Activated CD4-positive, alpha-beta T cell treated with anti-CD3 and anti-CD28 coated beads, Interleukin-2, amount 10 ng/mL, durations not matched to agents 24 days and 14 days (primary cell): ENCODE results near the gene LOXL1. TPM values are rescaled to one million over a fixed set of nuclear protein-coding genes. Genes with fewer than 3 reads are reported as not detected.
"Not testable (repeated sequence)": the region's sequence is repeated elsewhere in the genome, so short reads cannot be mapped to it uniquely, and the experiment has no call there.

Experiments
- DNase-seq: peaks from one replicate; pipeline ENCODE4 v3.0.0; 2022
- H3K27ac Mint-ChIP-seq: one replicate; pipeline ENCODE4 v1.8.0; 2022; ENCODE audit warnings: mild to moderate bottlenecking, mixed read lengths
- H3K27me3 Mint-ChIP-seq: one replicate; pipeline ENCODE4 v1.8.0; 2022; ENCODE audit warnings: mixed read lengths
- H3K36me3 Mint-ChIP-seq: one replicate; pipeline ENCODE4 v1.8.0; 2022; ENCODE audit warnings: low read depth, mild to moderate bottlenecking, mixed read lengths
- H3K4me1 Mint-ChIP-seq: one replicate; pipeline ENCODE4 v1.8.0; 2021; ENCODE audit warnings: mixed read lengths
- H3K4me3 Mint-ChIP-seq: one replicate; pipeline ENCODE4 v1.8.0; 2022; ENCODE audit warnings: mild to moderate bottlenecking, moderate library complexity, mixed read lengths
- H3K9me3 Mint-ChIP-seq: one replicate; pipeline ENCODE4 v1.8.0; 2021; ENCODE audit warnings: mixed read lengths
- intact Hi-C: fragments of 100-400 bp; cut with micrococcal nuclease; formaldehyde crosslinking; loops from one replicate; pipeline ENCODE4 v1.15.1; 2023
- total RNA-seq: library from RNA; stranded (reverse); gene quantifications from 2 replicates; pipeline ENCODE4 v1.2.3, GENCODE V29; 2022

Gene LOXL1
- total RNA-seq, 1 donor from 2014 or later, result 0.49 TPM

DNA sequence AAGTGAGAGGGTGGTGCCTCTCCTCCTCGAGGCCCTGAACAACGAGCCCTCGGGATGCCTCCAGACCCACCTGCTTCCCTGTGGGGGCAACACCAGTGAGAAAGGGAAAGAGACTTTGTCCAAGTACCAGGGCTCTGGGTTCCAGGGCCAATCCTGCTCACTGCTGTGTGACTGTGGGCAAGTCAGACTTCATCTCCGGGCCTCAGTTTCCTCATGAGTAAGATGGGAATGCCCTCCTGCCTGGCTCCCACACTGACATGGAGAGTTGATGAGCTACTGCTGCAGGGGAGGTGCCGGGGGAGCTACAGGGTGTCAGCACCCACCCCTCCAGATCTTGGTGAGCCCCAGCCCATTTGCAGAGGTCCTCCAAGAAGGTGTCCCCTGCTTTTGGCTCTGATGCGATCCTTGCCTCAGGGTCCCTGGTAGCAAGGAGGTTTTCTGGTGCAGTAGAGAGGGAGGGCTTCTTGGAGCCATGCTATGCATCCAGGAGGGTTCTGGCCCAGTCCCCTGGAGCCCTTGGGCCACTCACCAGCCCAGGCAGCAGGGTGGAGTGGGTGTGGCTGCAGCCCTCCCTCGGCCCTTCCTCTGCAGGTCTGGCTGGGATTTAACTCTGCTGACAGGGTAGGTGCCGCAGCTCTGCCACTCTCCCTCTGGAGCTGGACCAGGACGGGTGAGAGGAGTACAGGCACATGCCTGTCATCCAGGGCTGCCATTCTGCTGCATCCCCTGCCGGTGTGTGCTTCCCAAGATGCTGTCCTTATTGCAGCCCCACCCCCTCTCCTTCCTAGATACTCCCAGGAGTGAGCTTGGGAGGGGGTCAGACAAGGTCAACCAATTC is 26.9 kb downstream of the LOXL1 start:
- Mint-ChIP-seq H3K27me3 (no peaks in the 10 kb centered on the region), H3K4me3 (no peak overlapping the region), H3K36me3 (no peaks in the 10 kb centered on the region), H3K9me3 (no peaks in the 10 kb centered on the region), H3K4me1 (peaks cover 16% of the 10 kb centered on the region), H3K27ac (no peak overlapping the region)
- no peak for DNase-seq
- intact Hi-C loops, result no loop called here

DNA sequence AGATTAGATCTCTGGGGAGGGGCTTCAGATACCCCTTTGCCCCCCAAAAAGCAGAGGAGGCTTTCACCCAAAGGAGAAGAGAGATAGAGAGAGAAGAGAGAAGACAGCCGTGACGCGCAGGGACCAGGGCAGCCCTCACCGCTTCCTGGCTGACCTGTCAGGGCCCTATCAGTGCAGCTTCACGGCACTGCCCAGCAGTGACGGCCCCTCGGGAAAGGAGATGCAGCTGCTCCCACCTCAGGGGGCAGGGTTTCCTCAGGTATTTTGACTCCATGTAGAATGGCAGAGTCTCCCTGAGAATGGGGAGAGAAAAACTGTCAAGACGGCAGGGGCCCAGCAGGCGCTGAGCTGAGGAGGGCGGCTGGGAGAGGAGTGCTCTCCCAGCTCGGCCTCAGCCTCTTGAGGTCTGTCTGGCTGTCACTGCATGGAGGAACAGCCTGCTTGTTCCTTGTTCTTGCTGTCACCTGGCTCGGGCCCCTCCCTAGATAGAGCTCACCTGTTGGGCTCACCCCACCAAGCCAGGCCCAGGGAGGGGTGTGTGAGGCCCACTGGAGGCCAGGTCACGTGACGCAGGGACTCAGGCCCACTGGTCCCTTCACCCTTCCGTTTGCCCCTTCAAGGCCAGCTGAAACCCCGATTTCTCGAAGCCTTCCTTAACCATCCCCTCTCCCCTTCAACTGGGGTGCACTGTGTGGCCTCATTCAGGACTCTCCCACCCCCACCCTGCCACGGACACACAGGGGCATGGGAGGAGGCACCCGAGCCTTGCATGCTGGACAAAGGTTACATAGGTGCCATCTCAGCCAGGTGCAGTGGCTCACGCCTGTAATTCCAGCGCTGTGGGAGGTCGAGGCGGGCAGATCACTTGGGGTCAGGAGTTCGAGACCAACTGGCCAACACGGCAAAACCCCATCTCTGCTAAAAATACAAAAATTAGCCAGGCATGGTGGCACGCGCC is 28.2 kb downstream of the LOXL1 start:
- intact Hi-C loops, result no loop called here
- Mint-ChIP-seq H3K4me3 (no peak overlapping the region), H3K27me3 (no peaks in the 10 kb centered on the region)

DNA sequence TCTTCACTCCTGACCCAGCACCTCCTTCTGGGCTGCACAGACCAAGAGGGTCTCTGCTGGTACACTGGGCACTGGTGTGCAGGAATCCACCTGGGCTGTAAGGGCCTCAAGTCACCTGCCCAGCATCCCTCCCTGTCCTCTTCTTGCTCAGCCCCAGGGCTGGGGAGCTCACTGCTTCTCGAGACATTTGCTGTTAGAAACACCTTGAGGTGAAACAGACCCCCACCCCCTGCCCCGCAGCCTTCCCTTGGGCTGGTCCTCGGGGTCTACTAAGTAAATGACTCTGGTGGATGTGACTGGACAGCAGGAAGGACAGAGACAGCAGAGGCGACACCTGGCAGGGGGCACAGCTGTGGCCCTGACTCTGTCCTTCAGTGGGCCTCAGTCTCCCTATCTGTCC is 29.1 kb downstream of the LOXL1 start:
- H3K9me3 Mint-ChIP-seq, result no peaks in the 10 kb centered on the region
- H3K36me3 Mint-ChIP-seq, result no peaks in the 10 kb centered on the region
- no peaks in the 10 kb centered on the region for H3K27me3 Mint-ChIP-seq
- peaks cover 29% of the 10 kb centered on the region for H3K4me1 Mint-ChIP-seq
- H3K27ac Mint-ChIP-seq, result no peak overlapping the region
- DNase-seq, result no peak
- H3K4me3 Mint-ChIP-seq, result no peak overlapping the region
- intact Hi-C loops, result no loop called here

More for the DNA sequence above, 28.2 kb downstream of the LOXL1 start:
- H3K36me3 Mint-ChIP-seq, result no peaks in the 10 kb centered on the region
- H3K9me3 Mint-ChIP-seq, result no peaks in the 10 kb centered on the region
- DNase-seq, result no peak
- peaks cover 25% of the 10 kb centered on the region for H3K4me1 Mint-ChIP-seq
- no peak overlapping the region for H3K27ac Mint-ChIP-seq

DNA sequence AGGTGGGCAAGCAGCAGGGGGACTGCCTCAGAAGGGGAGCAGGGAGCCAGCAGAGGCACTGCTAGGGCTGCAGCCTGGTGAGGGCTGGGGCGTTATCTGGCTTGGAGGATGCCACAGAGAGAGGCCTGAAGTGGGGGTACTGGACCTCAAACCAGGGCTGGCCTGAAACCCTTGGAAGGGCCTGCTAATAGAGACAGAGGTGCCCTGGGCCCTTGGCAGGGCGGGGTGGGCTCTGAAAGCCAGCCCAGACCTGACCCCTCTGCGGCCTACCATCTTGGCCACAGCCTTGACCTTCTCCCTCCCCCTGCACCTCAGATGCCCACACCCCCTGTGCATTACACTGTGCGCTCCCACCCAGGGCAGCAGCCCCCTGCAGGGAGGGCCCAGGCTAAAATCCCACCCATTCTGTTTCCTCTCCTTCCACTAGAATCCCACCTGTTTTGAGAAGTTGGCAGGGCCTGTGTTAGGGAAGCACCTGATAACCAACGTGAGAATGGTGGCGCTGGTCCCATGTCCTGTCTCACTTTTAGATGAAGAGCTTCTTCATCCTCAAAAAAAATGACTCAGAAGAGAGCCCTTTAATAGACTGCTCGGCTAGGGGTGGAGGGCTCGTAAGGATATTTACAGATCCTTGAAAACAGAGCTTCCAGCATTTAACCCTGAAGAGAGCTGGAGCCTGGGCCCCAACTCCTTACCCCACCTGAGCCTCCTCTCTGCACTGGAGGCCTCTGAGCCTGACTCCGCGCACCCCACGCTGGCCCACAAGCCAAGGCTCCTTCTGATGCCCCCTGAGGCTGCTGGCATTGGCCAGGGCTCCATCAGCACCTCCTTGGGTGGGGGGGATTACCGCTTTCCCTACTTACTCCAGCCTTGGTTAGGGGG is 29.8 kb downstream of the LOXL1 start:
- H3K27me3 Mint-ChIP-seq, result no peaks in the 10 kb centered on the region

DNA sequence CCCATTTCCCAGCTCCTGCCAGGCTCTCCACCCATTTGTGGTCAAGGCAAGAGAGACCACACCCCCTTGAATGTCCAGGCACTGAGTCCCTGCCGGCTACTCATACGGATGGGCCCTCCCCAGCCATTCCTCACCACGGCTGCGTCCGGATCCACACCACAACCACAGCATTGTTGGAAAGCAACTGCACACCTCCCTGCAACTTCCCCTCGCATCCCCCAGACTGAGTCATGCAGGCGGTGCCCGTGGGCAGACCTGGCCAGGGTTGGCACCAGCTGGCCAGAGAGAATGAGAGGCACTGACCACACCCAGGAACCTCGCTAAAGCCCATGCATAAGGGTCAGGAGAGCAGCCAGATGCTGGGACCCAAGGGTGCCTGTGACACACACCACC is 30.5 kb downstream of the LOXL1 start:
- Mint-ChIP-seq H3K27me3 (no peaks in the 10 kb centered on the region), H3K4me3 (no peak overlapping the region), H3K36me3 (no peaks in the 10 kb centered on the region), H3K4me1 (peaks cover 29% of the 10 kb centered on the region), H3K27ac (no peak overlapping the region), H3K9me3 (no peaks in the 10 kb centered on the region)
- DNase-seq, result no peak
- intact Hi-C loops, result no loop called here

More for the DNA sequence above, 29.8 kb downstream of the LOXL1 start:
- Mint-ChIP-seq H3K9me3 (no peaks in the 10 kb centered on the region), H3K36me3 (no peaks in the 10 kb centered on the region), H3K4me3 (no peak overlapping the region), H3K27ac (no peak overlapping the region), H3K4me1 (peaks cover 31% of the 10 kb centered on the region)
- intact Hi-C loops, result no loop called here
- no peak for DNase-seq

DNA sequence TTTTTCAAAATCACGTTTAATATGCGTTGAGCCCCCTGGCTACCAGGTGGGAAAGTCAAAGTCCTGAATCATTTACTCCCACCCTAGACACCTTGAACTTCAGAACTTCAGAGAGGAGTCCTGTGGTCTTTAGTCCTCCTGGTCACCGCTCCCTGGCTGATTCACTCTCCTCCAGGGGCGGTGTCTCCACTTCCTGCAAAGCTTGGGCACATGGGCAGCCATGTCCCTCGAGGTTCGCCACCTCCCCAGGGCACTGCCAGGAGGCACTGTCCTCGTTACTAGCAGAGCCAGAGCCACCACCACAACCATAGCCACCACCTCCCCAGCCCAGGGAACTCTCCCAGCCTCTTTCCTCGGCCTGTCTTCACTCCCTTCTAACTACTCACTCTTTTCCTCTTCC is 31.0 kb downstream of the LOXL1 start:
- H3K9me3 Mint-ChIP-seq, result no peaks in the 10 kb centered on the region
- H3K4me1 Mint-ChIP-seq, result peaks cover 29% of the 10 kb centered on the region
- no peaks in the 10 kb centered on the region for H3K27me3 Mint-ChIP-seq
- peak overlapping the region; percentile 24 for H3K27ac Mint-ChIP-seq
- no peaks in the 10 kb centered on the region for H3K36me3 Mint-ChIP-seq
- intact Hi-C loops, result no loop called here
- no peak for DNase-seq
- H3K4me3 Mint-ChIP-seq, result no peak overlapping the region

DNA sequence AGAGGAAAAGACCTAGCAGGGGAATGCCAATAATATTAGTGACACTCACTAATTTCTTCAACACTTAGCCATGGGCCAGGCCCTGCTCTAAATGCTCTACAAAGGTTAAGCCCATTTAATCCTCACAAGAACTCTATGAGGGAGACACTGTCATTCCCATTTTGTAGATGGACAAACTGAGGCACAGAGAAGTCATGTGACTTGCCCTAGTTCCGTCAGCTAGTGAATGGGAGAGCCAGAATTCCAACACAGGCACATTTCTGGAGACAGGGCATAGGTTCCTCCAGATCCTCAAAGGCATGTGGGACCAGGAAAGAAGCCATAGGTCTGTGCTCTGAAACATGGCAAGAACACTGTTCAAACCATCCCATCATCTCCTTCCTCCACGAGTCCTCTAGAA is 31.5 kb downstream of the LOXL1 start:
- no peak overlapping the region for H3K4me3 Mint-ChIP-seq
- H3K27ac Mint-ChIP-seq, result peak overlapping the region; percentile 9
- H3K4me1 Mint-ChIP-seq, result peaks cover 29% of the 10 kb centered on the region
- no peaks in the 10 kb centered on the region for H3K9me3 Mint-ChIP-seq
- no peaks in the 10 kb centered on the region for H3K36me3 Mint-ChIP-seq
- intact Hi-C loops, result no loop called here
- no peak for DNase-seq
- peaks cover 3% of the 10 kb centered on the region for H3K27me3 Mint-ChIP-seq

DNA sequence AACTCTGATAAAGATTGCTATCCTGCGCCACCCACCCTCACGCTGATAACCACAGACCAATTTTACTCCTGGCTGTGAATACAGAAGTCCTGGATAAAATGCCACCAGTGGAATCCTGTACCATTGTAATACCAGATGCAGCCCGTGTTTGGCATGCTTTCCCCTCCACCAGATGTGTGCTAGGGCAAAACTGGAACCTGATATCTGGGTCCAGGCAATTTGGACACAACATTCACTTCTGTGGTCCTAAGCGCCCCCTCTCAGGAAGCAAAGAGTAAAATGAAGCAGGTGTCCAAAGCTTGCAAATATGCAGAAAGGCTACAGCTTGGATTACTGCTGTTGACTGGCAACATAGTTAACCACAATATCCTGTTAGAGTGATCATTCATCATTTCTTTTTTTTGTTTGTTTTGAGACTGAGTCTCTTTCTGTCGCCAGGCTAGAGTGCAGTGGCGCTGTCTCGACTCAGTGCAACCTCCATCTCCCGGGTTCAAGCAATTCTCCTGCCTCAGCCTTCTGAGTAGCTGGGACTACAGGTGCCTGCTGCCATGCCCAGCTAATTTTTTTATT is 32.8 kb downstream of the LOXL1 start:
- DNase-seq, result peak; percentile 83
- intact Hi-C loops, result no loop called here
- H3K4me1 Mint-ChIP-seq, result peaks cover 29% of the 10 kb centered on the region
- H3K36me3 Mint-ChIP-seq, result no peaks in the 10 kb centered on the region
- H3K27me3 Mint-ChIP-seq, result peaks cover 6% of the 10 kb centered on the region
- peak overlapping the region; percentile 35 for H3K4me3 Mint-ChIP-seq
- H3K27ac Mint-ChIP-seq, result peak overlapping the region; percentile 64
- H3K9me3 Mint-ChIP-seq, result no peaks in the 10 kb centered on the region

DNA sequence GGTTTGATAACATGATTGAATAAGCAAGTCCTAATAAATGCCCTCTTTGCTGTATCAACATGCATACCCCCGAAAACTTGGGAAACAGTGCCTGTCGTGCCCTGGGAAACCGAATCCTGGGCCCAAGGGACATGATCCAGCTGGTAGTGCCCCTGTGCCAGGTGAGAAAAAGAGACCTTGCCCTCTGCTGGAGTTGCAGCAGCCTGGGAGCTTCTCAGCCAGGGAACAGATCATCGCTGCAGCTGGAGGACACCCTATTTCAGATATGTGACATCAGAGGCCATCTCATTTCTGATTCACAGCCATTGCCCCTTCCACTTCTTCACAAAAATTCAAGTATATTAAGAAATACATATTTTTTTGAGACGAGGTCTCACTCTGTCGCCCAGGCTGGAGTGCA is 33.5 kb downstream of the LOXL1 start:
- H3K4me3 Mint-ChIP-seq, result peak overlapping the region; percentile 35
- H3K4me1 Mint-ChIP-seq, result peaks cover 31% of the 10 kb centered on the region
- peak overlapping the region; percentile 64 for H3K27ac Mint-ChIP-seq
- no peaks in the 10 kb centered on the region for H3K36me3 Mint-ChIP-seq
- H3K9me3 Mint-ChIP-seq, result no peaks in the 10 kb centered on the region
- DNase-seq, result no peak
- intact Hi-C loops, result no loop called here
- peaks cover 6% of the 10 kb centered on the region for H3K27me3 Mint-ChIP-seq

DNA sequence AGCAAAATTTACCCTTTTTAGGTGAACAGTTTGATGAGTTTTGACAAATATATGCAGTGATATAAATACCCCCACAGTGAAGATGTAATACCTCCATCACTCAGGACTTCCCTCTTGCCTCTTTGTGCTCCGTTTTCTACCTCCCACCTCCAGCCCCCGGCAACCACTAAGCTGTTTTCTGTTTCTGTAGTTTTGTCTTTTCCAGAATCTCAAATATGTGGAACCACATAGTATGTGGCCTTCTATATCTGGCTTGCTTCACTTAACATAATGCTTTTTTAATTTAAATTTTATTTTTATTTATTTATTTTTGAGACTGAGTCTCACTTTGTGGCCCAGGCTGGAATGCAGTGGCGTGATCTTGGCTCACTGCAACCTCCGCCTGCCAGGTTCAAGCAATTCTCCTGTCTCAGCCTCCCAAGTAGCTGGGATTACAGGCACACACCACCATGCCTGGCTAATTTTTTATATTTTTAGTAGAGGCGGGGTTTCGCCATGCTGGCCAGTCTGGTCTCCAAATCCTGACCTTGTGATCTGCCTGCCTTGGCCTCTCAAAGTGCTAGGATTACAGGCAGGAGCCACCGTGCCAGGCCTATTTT is 34.3 kb downstream of the LOXL1 start:
- DNase-seq, H3K27me3 Mint-ChIP-seq, H3K4me3 Mint-ChIP-seq, intact Hi-C loops, H3K36me3 Mint-ChIP-seq, H3K27ac Mint-ChIP-seq, H3K9me3 Mint-ChIP-seq: not testable (repeated sequence)
- H3K4me1 Mint-ChIP-seq, result peaks cover 39% of the 10 kb centered on the region

DNA sequence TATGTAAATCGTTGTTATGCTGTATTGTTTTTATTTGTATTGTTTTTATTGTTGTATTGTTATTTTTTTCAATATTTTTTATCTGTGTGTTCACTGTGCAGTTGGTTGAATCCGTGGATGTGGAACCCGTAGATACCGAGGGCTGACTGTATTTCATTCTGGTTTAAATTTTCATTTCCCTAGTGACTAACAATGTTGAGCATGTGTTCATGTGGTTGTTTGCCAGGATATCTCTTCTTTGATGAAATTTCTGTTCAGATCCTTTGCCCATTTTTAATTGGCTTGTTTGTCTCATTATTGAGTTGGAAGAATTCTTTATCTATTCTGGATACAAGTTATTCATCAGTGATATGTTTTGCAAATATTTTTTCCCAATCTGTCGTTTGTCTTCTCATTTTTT is 36.2 kb downstream of the LOXL1 start:
- DNase-seq, result no peak
- H3K36me3 Mint-ChIP-seq, result no peaks in the 10 kb centered on the region
- H3K27ac Mint-ChIP-seq, result no peak overlapping the region
- peaks cover 6% of the 10 kb centered on the region for H3K27me3 Mint-ChIP-seq
- no peaks in the 10 kb centered on the region for H3K9me3 Mint-ChIP-seq
- H3K4me1 Mint-ChIP-seq, result peaks cover 43% of the 10 kb centered on the region
- intact Hi-C loops, result no loop called here
- no peak overlapping the region for H3K4me3 Mint-ChIP-seq

DNA sequence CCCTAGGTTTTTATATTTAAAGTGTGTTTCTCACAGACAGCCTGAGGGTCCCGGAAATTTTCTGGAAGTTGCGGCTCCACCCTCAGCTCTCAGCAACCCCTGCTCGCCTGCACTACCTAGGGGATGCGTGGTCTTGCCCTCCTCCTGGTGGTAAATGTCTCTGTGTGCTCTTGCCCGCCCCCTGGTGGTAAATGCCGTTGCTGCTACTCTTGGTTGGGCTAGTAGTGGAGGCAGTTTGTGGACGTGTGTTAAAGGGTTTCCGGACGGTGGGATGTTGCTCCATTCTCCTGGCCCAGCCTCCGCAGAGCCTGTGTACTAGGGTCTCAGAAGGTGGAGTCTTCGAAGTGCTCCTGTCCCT is 38.5 kb downstream of the LOXL1 start:
- intact Hi-C loops, result loop anchor here (1.0 kb wide), 3 partner anchors 13 to 67 kb away; no protein-coding TSS in a partner anchor
- H3K27ac Mint-ChIP-seq, result peak overlapping the region; percentile 92
- H3K36me3 Mint-ChIP-seq, result no peaks in the 10 kb centered on the region
- peaks cover 6% of the 10 kb centered on the region for H3K27me3 Mint-ChIP-seq
- DNase-seq, result peak; percentile 96
- H3K9me3 Mint-ChIP-seq, result no peaks in the 10 kb centered on the region
- peak overlapping the region; percentile 72 for H3K4me3 Mint-ChIP-seq
- peaks cover 32% of the 10 kb centered on the region for H3K4me1 Mint-ChIP-seq
